GM18870 (cell line): ENCODE measurements around the gene SNX9.

Experiments
- ATAC-seq: cut with Tn5 transposase; IDR thresholded peaks from one replicate; pipeline ENCODE4 v1.9.1; 2021; ENCODE audit warnings: moderate library complexity; ENCODE audit not compliant: unreplicated experiment

SNX9 gene

GRCh38 chr6:157974341-157974894 is 151.4 kb downstream of the SNX9 start:
- no peak for ATAC-seq

- no peak for ATAC-seq
These were observed 151.9 kb downstream of the SNX9 start for GRCh38 chr6:157974967-157975366.

GRCh38 chr6:157975456-157975855 is 152.4 kb downstream of the SNX9 start:
- ATAC-seq = no peak

GRCh38 chr6:157976345-157977175 is 153.5 kb downstream of the SNX9 start:
- no peak for ATAC-seq

- no peak for ATAC-seq
These were observed 154.2 kb downstream of the SNX9 start for GRCh38 chr6:157977176-157977804.

- ATAC-seq = no peak
These were observed 155.2 kb downstream of the SNX9 start for GRCh38 chr6:157978021-157978783.

- ATAC-seq = no peak
These were observed 157.5 kb downstream of the SNX9 start for GRCh38 chr6:157980288-157981131.

- ATAC-seq = peak; percentile 24
These were observed 158.0 kb downstream of the SNX9 start for GRCh38 chr6:157981132-157981394.

- ATAC-seq = peak; percentile 47
These were observed 158.5 kb downstream of the SNX9 start, which contains the start of gene SYNJ2 for GRCh38 chr6:157981395-157982101. Gene SYNJ2, plus strand, starts transcription at chr6:157981863. Its CDS starts 99 bp downstream, at chr6:157981962.

GRCh38 chr6:157982102-157982562 is 159.1 kb downstream of the SNX9 start:
- no peak for ATAC-seq

- ATAC-seq = no peak
These were observed 159.7 kb downstream of the SNX9 start for GRCh38 chr6:157982563-157983405.

GRCh38 chr6:157983406-157984119 is 160.5 kb downstream of the SNX9 start:
- no peak for ATAC-seq

GRCh38 chr6:157984128-157984527 is 161.1 kb downstream of the SNX9 start:
- no peak for ATAC-seq

- ATAC-seq = no peak
These were observed 161.7 kb downstream of the SNX9 start for GRCh38 chr6:157984686-157985225.

- no peak for ATAC-seq
These were observed 162.5 kb downstream of the SNX9 start for GRCh38 chr6:157985378-157986155.

GRCh38 chr6:157987788-157988699 is 165.0 kb downstream of the SNX9 start:
- no peak for ATAC-seq
